Transverse colon (tissue), 4 donors: Measurements from ENCODE around the gene POR.

Source experiments
- POLR2A ChIP-seq: fragments of 450-650 bp; IDR thresholded peaks from one replicate; pipeline ENCODE4 v1.6.1; 2016; ENCODE audit warnings: antibody characterized with exemption, mild to moderate bottlenecking, moderate library complexity
- POLR2AphosphoS5 ChIP-seq, 3 donors: sonication (generic); formaldehyde crosslinking; IDR thresholded peaks; one replicate each; pipeline ENCODE4 v1.6.1; 2016; ENCODE audit warnings: antibody characterized with exemption in 3 of 3
- TF ChIP-seq, protein P1 (sequence below), 5 experiments: fragments of 200-600 bp in 3 of 5; fragments of 450-650 bp in 2 of 5; sonication (generic) in 3 of 5; IDR thresholded peaks; 1 replicate in 2 of 5; 2 replicates in 3 of 5; pipeline ENCODE4 v1.5.1; 2016 to 2017; ENCODE audit warnings: antibody characterized with exemption in 5 of 5, inconsistent platforms in 3 of 5, mild to moderate bottlenecking in 2 of 5, moderate library complexity in 1 of 5

GRCh38 chr7:75916685-75917634 lies 2.0 kb downstream of the POR start:
- TF ChIP-seq, protein P1, sequence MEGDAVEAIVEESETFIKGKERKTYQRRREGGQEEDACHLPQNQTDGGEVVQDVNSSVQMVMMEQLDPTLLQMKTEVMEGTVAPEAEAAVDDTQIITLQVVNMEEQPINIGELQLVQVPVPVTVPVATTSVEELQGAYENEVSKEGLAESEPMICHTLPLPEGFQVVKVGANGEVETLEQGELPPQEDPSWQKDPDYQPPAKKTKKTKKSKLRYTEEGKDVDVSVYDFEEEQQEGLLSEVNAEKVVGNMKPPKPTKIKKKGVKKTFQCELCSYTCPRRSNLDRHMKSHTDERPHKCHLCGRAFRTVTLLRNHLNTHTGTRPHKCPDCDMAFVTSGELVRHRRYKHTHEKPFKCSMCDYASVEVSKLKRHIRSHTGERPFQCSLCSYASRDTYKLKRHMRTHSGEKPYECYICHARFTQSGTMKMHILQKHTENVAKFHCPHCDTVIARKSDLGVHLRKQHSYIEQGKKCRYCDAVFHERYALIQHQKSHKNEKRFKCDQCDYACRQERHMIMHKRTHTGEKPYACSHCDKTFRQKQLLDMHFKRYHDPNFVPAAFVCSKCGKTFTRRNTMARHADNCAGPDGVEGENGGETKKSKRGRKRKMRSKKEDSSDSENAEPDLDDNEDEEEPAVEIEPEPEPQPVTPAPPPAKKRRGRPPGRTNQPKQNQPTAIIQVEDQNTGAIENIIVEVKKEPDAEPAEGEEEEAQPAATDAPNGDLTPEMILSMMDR (IDR thresholded peaks at IDR 0.05): no peak
- TF ChIP-seq POLR2AphosphoS5 (IDR thresholded peaks at IDR 0.05) (no peak), POLR2A (no peak)
